CD4-positive, alpha-beta T cell (primary cell): ENCODE data around the gene MAN1C1. TPM values are rescaled to one million over a fixed set of nuclear protein-coding genes. Genes with fewer than 3 reads are reported as not detected.
A peak's percentile ranks its signal among the peaks of the same experiment; 100 is the strongest.

ENCODE experiments used
- ATAC-seq: fragments of 200-7000 bp; cut with Tn5 transposase; one replicate; pipeline ENCODE4 v1.10.0; 2022; ENCODE audit warnings: mild to moderate bottlenecking; ENCODE audit not compliant: poor library complexity
- CTCF ChIA-PET: fragments of 350-600 bp; sonication (Branson Sonifier 250); formaldehyde crosslinking; loops from one replicate; lab custom pipeline; 2021; ENCODE audit warnings: antibody characterized with exemption, inconsistent platforms; lab: Charles Lee
- POLR2A ChIA-PET: fragments of 350-600 bp; sonication (Branson Sonifier 250); formaldehyde crosslinking; loops from one replicate; lab custom pipeline; 2021; ENCODE audit warnings: antibody characterized with exemption, inconsistent platforms; lab: Charles Lee
- DNase-seq, 14 experiments: peaks; one replicate each; pipeline ENCODE4 v3.0.0-alpha.2; 2013 to 2020; ENCODE audit warnings: mixed read lengths in 2 of 14
- H3K27ac ChIP-seq, 2 donors: one replicate each; pipeline versions ENCODE4 v1.5.1 to v1.7.0; 2013; ENCODE audit warnings: low read length in 2 of 2, low read depth in 1 of 2, mild to moderate bottlenecking in 1 of 2
- H3K27me3 ChIP-seq, 2 experiments: 1 replicate in 1 of 2; 2 replicates in 1 of 2; pipeline versions ENCODE4 v1.6.1 to v1.7.0; 2013; ENCODE audit warnings: low read length in 2 of 2, control low read depth in 1 of 2, mild to moderate bottlenecking in 1 of 2, moderate library complexity in 1 of 2; ENCODE audit not compliant: insufficient read depth in 2 of 2, control insufficient read depth in 1 of 2
- H3K36me3 ChIP-seq: one replicate; pipeline ENCODE4 v1.6.1; 2013; ENCODE audit warnings: low read length, control low read depth; ENCODE audit not compliant: insufficient read depth
- H3K4me1 ChIP-seq: one replicate; pipeline ENCODE4 v1.6.1; 2013; ENCODE audit warnings: low read length, control low read depth; ENCODE audit not compliant: insufficient read depth
- H3K4me3 ChIP-seq: one replicate; pipeline ENCODE4 v1.5.1; 2013; ENCODE audit warnings: mild to moderate bottlenecking, low read length, moderate library complexity
- H3K9me3 ChIP-seq, 2 experiments: 1 replicate in 1 of 2; 2 replicates in 1 of 2; pipeline versions ENCODE4 v1.6.1 to v1.7.0; 2013; ENCODE audit warnings: low read length in 2 of 2, mild to moderate bottlenecking in 2 of 2, control low read depth in 1 of 2, moderate library complexity in 1 of 2; ENCODE audit not compliant: control insufficient read depth in 1 of 2, insufficient read depth in 1 of 2
- H3K27ac Mint-ChIP-seq: one replicate; pipeline ENCODE4 v1.8.0; 2020; ENCODE audit warnings: mixed read lengths
- H3K27me3 Mint-ChIP-seq: one replicate; pipeline ENCODE4 v1.8.0; 2021; ENCODE audit warnings: mixed read lengths
- H3K36me3 Mint-ChIP-seq: one replicate; pipeline ENCODE4 v1.8.0; 2021; ENCODE audit warnings: low read depth, mixed read lengths
- H3K4me1 Mint-ChIP-seq: one replicate; pipeline ENCODE4 v1.8.0; 2021; ENCODE audit warnings: low read depth, mixed read lengths
- H3K4me3 Mint-ChIP-seq: one replicate; pipeline ENCODE4 v1.8.0; 2020; ENCODE audit warnings: mild to moderate bottlenecking, mixed read lengths
- H3K9me3 Mint-ChIP-seq: one replicate; pipeline ENCODE4 v1.8.0; 2020; ENCODE audit warnings: mixed read lengths
- CTCF ChIP-seq: fragments of 200-600 bp; IDR thresholded peaks from one replicate; pipeline ENCODE4 v1.8.0; 2022; ENCODE audit warnings: antibody characterized with exemption, mild to moderate bottlenecking
- intact Hi-C, 2 experiments: fragments of 100-400 bp; cut with DNase I in 1 of 2; cut with micrococcal nuclease in 1 of 2; formaldehyde crosslinking; loops; one replicate each; pipeline versions ENCODE4 v1.15.1 to v1.9.0; 2023 to 2025; cut with DNase I, micrococcal nuclease
- total RNA-seq, 174 experiments: library from RNA in 2 of 174; stranded (reverse) in 2 of 174; gene quantifications; one replicate each; pipeline ENCODE4 v1.2.3 and lab custom pipeline; 2021 to 2026

The MAN1C1 gene
- total RNA-seq, 2 experiments from 2014 or later: 44.4 to 46.9 TPM

DNA sequence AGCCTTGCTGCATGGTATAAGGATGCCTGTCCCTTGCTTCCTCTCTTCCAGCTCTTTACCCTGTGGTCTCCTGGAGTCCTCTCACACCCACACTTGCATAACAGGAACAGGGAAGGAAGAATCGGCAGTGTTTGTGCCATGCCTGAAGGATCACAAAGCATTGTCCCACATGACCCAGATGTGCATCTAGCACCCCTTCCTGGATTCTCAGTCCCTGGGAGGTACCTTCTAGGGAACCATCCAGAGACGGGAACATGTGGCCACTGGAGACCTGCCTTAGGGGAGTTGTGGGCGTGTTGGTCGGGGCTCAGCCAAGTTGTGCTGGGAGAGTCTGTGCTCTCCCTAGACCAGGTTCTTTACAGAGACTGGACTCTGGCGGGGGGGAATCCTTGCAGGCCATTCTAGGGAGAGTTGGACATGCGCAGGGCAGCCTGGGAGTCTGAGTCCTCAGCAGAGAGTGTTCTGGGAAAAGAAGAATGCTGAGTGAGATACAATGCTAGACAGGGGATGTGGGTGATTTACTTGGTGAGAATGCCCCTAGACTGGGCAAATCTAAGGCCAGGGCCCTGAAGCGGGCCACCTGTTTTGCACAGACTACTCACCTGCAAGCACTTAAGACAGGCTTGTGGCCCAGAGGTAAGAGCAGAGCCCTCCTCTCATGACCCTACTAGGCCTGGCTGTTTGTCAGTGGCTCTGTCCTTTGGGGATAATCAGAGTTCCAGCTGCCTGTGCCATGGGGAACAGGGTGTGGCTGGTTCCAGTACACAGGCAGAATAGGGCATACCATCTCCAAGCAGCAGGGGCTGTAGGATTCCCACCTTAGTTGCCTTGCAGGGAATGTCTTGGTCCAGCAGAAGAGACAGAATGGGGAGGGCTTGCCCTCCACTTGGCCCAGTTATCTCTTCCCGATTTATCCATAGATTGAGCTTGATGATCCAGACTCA lies 89.8 kb downstream of the MAN1C1 start:
- TF ChIP-seq CTCF: no peak
- CTCF ChIA-PET: no interaction called here

DNA sequence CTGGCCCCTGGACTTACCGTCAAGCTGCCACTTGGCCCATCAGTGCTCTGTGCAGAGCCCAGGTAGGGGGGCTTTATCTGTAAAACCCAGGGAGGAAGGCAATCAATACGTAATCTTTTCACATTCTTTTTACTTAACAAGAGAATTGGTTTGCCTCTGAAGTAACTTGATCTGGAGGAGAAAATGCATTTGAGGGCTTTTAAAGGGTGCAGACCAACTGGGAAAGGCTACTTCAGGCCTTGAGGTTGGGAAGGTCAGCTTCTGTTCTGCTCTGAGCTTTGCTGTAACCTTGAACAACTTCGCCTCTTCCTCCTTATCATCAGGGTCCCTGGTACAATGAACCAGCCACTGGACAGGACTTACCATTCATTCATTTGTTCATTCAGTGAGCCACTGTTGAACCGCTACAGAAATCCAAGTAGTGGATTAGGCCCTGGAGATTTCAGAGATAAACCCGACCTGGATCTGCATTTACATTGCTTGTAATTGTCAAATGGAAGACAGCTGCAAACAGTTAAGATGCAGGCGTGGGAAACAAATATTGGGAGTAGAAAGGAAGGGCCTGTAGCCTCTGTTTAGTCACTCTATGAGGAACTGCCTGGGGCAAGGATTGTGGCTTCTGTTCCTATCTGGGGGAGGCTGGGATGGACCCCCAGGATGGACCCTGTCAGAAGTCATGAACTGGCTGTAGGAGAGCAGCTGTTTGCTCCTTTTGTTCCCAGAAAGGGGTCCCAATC lies 90.9 kb downstream of the MAN1C1 start:
- ATAC-seq (no peak), DNase-seq (no peak)
- peaks cover 32% of the 10 kb centered on the region for H3K36me3 Mint-ChIP-seq
- peaks cover 67% of the 10 kb centered on the region for H3K4me1 ChIP-seq
- no peaks in the 10 kb centered on the region for H3K27me3 ChIP-seq
- H3K4me1 Mint-ChIP-seq: peaks cover 93% of the 10 kb centered on the region
- no peak for TF ChIP-seq CTCF
- peak overlapping the region; percentile 77 for H3K27ac Mint-ChIP-seq
- H3K9me3 ChIP-seq: peaks cover 0 to 5% of the 10 kb centered on the region in 2 experiments
- H3K36me3 ChIP-seq: peaks cover 6% of the 10 kb centered on the region
- POLR2A ChIA-PET: interaction anchor here (1.0 kb wide), 1 partner anchor 29 kb away, joined by 4 read pairs; no protein-coding TSS in a partner anchor
- H3K9me3 Mint-ChIP-seq: no peaks in the 10 kb centered on the region
- intact Hi-C loops: no loop called here
- CTCF ChIA-PET: interaction anchor here (1.3 kb wide), 1 partner anchor 14 kb away, joined by 6 read pairs; no protein-coding TSS in a partner anchor
- H3K27ac ChIP-seq: no peak overlapping the region
- H3K4me3 ChIP-seq: no peak overlapping the region
- no peaks in the 10 kb centered on the region for H3K27me3 Mint-ChIP-seq
- H3K4me3 Mint-ChIP-seq: no peak overlapping the region

More for the DNA sequence above, 89.8 kb downstream of the MAN1C1 start:
- no peaks in the 10 kb centered on the region for H3K27me3 ChIP-seq
- Mint-ChIP-seq H3K27me3 (no peaks in the 10 kb centered on the region), H3K4me3 (no peak overlapping the region), H3K27ac (peak overlapping the region; percentile 59), H3K9me3 (no peaks in the 10 kb centered on the region), H3K36me3 (peaks cover 32% of the 10 kb centered on the region), H3K4me1 (peaks cover 83% of the 10 kb centered on the region)
- intact Hi-C loops: no loop called here
- POLR2A ChIA-PET: interaction anchor here (1.0 to 2.0 kb wide), 2 partner anchors 28 to 31 kb away, joined by 4 read pairs; no protein-coding TSS in a partner anchor
- no peak overlapping the region for H3K27ac ChIP-seq
- DNase-seq: no peak
- H3K9me3 ChIP-seq: peaks cover 0 to 5% of the 10 kb centered on the region in 2 experiments
- ATAC-seq: no peak
- peaks cover 10% of the 10 kb centered on the region for H3K36me3 ChIP-seq
- no peak overlapping the region for H3K4me3 ChIP-seq
- H3K4me1 ChIP-seq: peaks cover 61% of the 10 kb centered on the region

- Histone ChIP-seq H3K27me3 (no peaks in the 10 kb centered on the region), H3K27ac (no peak overlapping the region), H3K4me1 (peaks cover 53% of the 10 kb centered on the region), H3K36me3 (peaks cover 5% of the 10 kb centered on the region), H3K4me3 (no peak overlapping the region), H3K9me3 (no peaks in the 10 kb centered on the region)
- CTCF ChIA-PET: no interaction called here
- no peaks in the 10 kb centered on the region for H3K9me3 Mint-ChIP-seq
- no peak for TF ChIP-seq CTCF
- DNase-seq (no peak), ATAC-seq (no peak)
- peaks cover 94% of the 10 kb centered on the region for H3K4me1 Mint-ChIP-seq
- H3K27ac Mint-ChIP-seq: peak overlapping the region; percentile 80
- no peaks in the 10 kb centered on the region for H3K27me3 Mint-ChIP-seq
- intact Hi-C loops: no loop called here
- peaks cover 15% of the 10 kb centered on the region for H3K36me3 Mint-ChIP-seq
- peak overlapping the region; percentile 20 for H3K4me3 Mint-ChIP-seq
- POLR2A ChIA-PET: interaction anchor here (1.0 to 1.2 kb wide), 2 partner anchors 9 to 92 kb away, joined by 3 to 4 read pairs; no protein-coding TSS in a partner anchor
Measured at GRCh38 chr1:25710583-25711347, 94.2 kb downstream of the MAN1C1 start.
